Right lung (tissue), 5 donors: ENCODE results near the gene ITSN2. TPM values are rescaled to one million over a fixed set of nuclear protein-coding genes. Genes with fewer than 3 reads are reported as not detected.
"Not testable (repeated sequence)": the region's sequence is repeated elsewhere in the genome, so short reads cannot be mapped to it uniquely, and the experiment has no call there.

Experiments
- DNase-seq, 2 donors: peaks; one replicate each; pipeline ENCODE4 v3.0.0-alpha.2; 2013
- polyA plus RNA-seq, 5 donors: library from polyadenylated mRNA; unstranded; fragments of 120-200 nt; gene quantifications; one replicate each; pipeline versions ENCODE4 v1.2.1 to v1.2.3, GENCODE V29; 2013; ENCODE audit warnings: inconsistent platforms in 1 of 5, low replicate concordance in 1 of 5; ENCODE audit not compliant: insufficient read length in 5 of 5, insufficient read depth in 1 of 5

The ITSN2 gene
- polyA plus RNA-seq, 5 donors = 26.7 to 43.4 (median 37.7) TPM

- DNase-seq = peak; percentile 27
Observed at GRCh38 chr2:24365051-24365450, 4.7 kb upstream of the ITSN2 start.

- DNase-seq = no peak
Observed at GRCh38 chr2:24363301-24363700, 3.0 kb upstream of the ITSN2 start.

GRCh38 chr2:24362253-24362652 lies 1.9 kb upstream of the ITSN2 start:
- no peak for DNase-seq

- DNase-seq = no peak
Observed at GRCh38 chr2:24360963-24361330, 611 bp upstream of the ITSN2 start.

- DNase-seq = no peak
Observed at GRCh38 chr2:24359129-24360049, 947 bp downstream of the ITSN2 start.

DNA sequence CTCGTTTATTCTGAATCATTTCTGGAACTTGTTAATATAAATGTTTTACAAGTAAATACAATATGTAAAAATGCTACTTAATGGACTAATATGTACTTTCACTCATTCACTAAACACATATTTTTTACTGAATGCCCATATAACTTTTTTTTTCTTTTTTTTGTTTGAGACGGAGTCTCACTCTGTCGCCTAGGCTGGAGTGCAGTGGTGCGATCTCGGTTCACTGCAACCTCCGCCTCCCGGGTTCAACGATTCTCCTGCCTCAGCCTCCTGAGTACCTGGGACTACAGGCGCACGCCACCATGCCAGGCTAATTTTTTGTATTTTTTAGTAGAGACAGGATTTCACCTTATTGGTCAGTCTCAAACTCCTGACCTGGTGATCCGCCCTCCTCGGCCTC lies 2.6 kb downstream of the ITSN2 start:
- DNase-seq = not testable (repeated sequence)

DNA sequence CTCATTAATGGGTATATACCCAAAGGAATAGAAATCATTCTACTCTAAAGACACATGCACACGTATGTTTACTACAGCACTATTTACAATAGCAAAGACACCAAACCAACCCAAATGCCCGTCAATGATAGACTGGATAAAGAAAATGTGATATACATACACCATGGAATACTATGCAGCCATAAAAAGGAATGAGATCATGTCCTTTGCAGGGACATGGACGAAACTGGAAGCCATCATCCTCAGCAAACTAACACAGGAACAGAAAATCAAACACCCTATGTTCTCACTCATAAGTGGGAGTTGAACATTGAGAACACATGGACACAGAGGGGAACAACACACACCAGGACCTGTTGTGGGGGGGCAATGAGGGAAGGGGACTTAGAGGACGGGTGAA lies 3.2 kb downstream of the ITSN2 start:
- DNase-seq = not testable (repeated sequence)

DNA sequence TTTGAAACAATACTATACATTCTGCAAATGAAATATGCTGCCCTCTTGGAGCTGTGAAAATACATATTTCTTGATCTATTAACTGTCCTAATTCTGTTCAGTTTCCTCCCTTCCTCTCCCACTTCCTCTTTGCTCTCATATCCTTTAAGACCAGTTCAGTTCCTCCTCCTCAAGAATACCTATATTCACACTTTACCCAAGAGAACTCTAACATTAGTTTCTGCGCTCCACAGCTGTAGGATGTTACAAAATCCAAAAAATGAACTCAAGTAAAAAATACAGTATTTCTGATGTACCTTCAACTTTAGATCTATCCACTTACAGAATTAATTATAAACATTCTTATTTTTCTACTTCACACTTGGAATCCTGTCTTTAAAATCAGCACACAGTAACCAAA lies 5.4 kb downstream of the ITSN2 start:
- no peak for DNase-seq

- no peak for DNase-seq
Observed at GRCh38 chr2:24354395-24354794, 5.9 kb downstream of the ITSN2 start.

DNA sequence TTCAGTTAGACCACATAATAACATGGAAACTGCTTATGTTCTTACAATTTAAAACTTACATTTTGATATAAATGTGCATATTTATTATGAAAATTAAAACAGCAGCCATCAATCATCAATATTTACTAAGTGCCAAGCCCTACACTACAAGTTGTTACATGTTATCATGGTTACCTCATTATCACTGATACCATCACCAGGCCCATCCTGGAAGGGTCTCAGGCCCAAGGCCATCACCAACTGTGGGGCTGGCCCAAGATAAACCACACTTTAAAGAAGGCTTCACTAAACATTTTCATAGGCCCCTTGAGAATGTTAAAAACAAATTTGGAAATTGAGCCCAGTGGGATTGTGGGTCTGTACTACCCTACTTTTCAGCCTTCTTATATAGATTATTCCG lies 6.4 kb downstream of the ITSN2 start:
- no peak for DNase-seq

DNA sequence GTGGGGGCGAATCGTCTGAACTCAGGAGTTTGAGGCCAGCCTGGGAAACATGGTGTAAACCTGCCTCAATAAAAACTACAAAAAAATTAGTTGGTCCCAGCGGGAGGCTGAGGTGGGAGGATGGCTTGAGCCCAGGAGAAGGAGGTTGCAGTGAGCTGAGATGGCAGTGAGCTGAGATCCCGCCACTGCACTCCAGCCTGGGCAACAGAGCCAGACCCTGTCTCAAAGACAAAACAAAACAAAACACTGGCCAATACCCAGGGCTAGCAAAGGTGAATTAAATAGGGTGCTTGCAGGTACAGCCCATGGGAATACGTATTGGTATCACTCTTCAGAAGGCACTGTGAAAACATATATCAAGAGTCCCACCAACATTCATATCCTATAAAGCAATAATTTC lies 7.0 kb downstream of the ITSN2 start:
- DNase-seq = no peak

DNA sequence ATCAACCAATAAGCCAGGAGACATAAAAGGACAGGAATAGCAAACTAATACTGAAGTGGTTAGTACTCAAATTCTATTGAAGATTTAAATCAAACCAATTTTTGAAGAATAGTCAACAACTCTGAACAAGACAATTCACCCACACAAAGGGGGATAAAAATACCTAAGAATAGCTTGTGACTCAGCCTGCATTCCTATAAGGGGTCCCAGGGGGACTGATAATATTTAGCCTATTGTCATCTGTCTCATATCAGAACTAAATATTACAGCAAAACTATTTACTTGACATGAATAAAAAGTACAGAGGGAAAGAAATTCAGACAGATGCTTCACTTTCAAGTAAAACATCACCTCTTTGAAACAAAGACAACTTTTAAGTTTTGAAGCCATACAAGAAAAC lies 7.7 kb downstream of the ITSN2 start:
- no peak for DNase-seq

DNA sequence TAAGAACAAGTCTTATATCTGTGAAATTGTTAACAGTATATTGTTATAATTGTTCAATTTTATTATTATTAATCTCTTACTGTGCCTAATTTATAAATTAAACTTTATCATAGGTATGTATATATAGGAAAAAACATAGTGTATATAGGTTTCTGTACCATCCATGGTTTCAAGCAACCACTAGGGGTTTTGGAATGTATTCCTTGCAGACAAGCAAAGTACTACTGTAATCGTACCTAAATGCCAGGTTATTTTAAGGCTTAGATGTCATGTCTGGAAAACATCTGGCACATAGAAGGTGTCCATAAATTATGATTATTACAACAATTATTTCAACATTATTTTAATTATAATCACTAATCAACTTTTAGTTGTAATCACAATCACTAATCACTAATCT lies 8.4 kb downstream of the ITSN2 start:
- no peak for DNase-seq

GRCh38 chr2:24351627-24351938 lies 8.8 kb downstream of the ITSN2 start:
- no peak for DNase-seq

- DNase-seq = no peak
Observed at GRCh38 chr2:24350826-24351626, 9.3 kb downstream of the ITSN2 start.

DNA sequence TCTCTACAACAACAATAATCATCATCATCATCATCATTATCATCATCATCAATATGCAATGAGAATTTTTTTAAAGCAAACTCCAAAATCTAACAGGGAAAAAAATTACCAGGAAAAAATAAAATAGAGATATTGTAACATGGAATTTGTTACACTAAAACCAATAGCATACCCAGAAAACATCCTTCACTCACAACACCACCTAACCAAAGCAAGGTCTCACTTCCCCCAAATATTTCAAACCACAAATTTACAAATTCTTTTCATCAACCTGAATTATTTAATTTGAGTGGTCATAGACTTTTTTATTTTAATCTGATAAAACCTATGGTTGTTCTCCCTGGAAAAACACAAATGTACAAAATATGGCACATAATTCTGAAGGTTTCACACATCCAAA lies 11.2 kb downstream of the ITSN2 start:
- DNase-seq = no peak

DNA sequence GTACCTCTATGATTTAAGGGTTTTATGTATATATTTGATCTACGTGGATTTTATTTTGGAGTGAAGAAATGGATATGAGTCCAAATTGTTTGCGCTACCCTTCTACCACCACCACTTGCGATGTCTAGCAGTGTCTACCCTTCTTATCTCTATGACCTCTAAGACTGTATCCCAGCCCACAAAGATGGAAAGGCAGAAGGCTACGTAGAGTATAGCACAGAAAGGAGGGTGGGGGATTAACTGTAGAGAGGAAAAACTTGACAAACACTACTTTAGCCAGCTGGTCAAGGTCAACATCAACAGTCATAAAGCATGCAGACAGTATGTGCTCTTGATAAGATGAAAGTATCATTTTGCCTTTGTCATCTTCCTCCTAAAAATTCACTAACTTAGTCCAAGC lies 14.4 kb downstream of the ITSN2 start:
- no peak for DNase-seq

GRCh38 chr2:24343225-24343882 lies 17.0 kb downstream of the ITSN2 start:
- DNase-seq = no peak

DNA sequence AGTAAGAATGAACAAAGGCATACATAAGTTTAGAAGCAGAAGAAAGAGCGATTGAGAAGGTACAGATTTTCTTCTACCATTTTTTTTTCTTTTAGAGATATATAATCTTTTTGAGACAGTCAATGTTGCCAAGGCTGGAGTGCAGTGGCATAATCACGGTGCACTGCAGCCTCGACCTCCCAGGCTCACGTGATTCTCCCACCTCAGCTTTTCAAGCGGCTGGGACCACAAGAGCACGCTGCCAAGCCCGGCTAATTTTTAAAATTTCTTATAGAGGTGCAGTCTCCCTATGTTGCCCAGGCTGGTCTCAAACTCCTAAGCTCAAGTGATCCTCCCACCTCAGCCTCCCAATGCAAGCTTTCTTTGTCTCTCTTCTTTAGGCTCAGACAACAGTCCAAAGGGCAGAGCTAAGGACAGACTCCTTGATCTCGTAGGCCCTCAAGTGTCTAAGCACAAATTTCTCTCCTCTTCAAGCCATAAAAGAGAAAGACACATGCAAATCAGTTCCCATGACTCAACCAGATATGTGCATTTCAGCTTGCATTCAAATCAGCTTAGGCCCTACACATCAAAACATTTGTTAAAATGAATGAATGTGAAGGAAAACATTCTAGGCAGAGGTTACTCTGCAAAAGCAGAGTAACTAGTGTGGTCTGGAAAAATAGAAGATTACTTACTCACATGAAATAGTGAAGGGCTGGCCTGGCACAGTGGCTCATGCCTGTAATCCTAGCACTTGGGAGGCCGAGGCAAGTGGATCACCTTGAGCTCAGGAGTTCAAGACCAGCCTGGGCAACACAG lies 18.0 kb downstream of the ITSN2 start:
- DNase-seq = no peak

GRCh38 chr2:24339856-24340262 lies 20.5 kb downstream of the ITSN2 start:
- DNase-seq = no peak

DNA sequence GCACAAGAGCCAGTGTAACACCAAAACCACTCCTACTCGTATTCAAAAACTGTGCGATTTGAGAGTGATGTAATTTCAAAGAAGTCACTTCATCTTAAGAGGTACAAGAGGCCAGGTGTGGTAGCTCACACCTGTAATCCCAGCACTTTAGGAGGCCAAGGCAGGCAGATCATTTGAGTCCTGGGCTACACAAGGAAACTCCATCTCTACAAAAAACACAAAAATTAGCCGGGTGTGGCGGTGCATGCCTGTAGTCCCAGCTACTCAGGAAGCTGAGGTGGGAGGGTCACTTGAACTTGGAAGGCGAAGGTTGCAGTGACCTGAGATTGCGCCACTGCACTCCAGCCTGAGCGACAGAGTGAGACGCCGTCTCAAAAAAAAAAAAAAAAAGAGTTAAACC lies 21.2 kb downstream of the ITSN2 start:
- DNase-seq = not testable (repeated sequence)

DNA sequence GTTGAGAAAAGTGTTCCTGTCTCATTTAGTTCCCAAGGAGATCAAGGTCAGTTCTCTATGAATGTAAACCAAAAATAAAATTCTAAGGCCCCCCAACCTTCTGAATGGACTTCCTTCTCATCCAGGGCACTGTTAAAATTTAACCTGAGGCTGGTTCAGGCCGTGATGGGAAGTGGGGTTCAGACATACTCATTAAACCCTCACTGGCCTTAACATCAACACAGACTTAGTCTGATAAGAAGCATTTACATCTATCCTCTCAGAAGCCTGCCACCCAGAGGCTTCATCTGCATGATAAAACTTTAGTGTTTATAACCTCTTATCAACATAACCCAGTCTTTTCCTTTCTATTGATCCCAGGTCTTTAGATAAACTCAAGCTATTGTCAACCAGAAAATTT lies 22.4 kb downstream of the ITSN2 start:
- DNase-seq = no peak
